Measurements from ENCODE around the gene UGT2A2.

UGT2A2 gene

DNA sequence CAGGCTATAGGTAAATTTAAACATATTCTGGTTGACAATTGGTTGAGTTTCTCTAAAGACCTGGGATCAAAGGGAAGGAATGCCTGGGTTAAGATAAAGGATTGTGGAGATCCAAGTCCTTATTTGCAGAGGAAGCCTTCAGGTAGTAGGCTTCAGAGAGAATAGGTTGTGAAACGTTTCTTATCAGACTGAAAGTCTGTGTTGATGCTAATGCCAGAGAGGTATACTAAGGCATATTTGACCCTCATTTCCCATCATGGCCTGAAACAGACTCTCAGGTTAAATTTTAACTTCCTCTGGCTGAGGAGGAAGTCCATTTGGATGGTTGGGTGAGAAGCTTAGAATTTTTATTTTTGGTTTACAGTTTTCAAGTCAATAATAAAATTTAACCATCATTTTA, 48.1 kb downstream of the UGT2A2 start:
- TF ChIP-seq, protein P1, sequence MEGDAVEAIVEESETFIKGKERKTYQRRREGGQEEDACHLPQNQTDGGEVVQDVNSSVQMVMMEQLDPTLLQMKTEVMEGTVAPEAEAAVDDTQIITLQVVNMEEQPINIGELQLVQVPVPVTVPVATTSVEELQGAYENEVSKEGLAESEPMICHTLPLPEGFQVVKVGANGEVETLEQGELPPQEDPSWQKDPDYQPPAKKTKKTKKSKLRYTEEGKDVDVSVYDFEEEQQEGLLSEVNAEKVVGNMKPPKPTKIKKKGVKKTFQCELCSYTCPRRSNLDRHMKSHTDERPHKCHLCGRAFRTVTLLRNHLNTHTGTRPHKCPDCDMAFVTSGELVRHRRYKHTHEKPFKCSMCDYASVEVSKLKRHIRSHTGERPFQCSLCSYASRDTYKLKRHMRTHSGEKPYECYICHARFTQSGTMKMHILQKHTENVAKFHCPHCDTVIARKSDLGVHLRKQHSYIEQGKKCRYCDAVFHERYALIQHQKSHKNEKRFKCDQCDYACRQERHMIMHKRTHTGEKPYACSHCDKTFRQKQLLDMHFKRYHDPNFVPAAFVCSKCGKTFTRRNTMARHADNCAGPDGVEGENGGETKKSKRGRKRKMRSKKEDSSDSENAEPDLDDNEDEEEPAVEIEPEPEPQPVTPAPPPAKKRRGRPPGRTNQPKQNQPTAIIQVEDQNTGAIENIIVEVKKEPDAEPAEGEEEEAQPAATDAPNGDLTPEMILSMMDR (IDR thresholded peaks at IDR 0.05): no peak

DNA sequence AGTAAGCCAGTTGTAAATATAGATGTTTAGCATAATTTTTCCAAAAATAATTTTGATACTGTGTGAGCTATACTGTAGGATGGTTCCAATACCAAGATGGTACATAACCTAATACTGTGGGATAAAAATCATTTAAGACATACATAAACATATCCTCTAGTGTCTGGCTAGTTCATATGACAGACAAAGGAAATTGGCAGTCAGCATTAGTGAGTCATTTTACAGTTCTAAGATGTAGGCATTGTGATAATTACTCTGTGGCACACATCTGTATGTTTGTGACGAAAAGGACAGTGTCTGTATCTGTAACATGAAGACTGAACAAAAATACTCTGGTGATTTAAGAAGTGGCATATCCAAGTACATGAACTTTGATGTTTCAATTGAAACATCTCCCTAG, 49.6 kb downstream of the UGT2A2 start:
- TF ChIP-seq, protein P1 (IDR thresholded peaks at IDR 0.05): no peak

DNA sequence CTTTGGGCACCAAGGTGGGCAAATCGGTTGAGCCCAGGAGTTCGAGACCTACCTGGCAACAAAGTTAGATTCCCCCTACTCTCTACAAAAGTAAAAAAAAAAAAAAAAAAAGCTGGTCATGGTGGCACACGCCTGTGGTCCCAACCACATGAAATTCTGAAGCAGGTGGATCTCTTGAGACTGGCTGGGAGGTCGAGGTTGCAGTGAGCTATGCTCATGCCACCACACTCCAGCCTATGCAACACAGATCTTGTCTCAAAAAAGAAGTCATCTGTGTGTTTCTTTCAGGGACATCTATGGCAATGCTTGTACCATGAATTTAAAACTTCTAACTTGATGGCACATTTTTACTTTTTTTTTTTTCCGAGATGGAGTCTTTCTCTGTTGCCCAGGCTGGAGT, 55.3 kb downstream of the UGT2A2 start:
- TF ChIP-seq, protein P1 (IDR thresholded peaks at IDR 0.05): no peak

DNA sequence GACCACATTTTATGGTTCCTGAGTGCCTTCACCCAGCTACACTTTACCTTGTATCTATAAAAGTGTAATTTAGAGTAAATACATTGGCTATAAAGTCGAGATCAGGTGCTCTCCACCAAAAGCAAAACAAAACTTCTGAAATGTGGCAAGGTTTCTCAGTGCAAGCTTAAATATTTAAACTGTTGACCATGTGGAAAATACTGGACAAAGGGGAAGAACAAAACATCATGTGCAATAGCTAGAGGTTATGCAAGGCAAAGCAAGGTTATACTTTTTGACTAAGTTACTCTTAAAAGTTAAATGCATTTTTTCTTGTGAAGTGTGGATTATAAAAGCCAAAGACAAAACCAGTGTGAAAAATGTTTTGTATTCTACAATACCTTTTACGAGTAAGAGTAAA, 55.9 kb downstream of the UGT2A2 start:
- TF ChIP-seq, protein P1 (IDR thresholded peaks at IDR 0.05): no peak

DNA sequence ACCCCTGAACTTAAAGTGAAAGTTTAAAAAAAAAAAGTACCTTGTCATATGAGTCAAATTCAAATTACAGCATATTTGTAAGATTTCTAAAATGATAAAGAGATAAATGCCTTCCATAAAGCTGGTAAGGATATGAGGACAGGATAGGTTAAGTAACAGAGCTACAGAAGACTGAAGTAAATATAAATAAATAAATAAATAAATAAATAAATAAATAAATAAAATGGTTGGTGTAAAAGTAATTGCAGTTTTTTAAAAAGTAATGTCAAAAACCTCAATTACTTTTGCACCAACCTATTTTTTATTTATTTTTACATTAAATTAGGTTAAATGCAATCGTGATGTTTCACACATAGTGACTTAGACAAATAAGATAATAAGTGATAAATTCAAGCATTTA, 62.2 kb downstream of the UGT2A2 start:
- TF ChIP-seq, protein P1 (IDR thresholded peaks at IDR 0.05): no peak

DNA sequence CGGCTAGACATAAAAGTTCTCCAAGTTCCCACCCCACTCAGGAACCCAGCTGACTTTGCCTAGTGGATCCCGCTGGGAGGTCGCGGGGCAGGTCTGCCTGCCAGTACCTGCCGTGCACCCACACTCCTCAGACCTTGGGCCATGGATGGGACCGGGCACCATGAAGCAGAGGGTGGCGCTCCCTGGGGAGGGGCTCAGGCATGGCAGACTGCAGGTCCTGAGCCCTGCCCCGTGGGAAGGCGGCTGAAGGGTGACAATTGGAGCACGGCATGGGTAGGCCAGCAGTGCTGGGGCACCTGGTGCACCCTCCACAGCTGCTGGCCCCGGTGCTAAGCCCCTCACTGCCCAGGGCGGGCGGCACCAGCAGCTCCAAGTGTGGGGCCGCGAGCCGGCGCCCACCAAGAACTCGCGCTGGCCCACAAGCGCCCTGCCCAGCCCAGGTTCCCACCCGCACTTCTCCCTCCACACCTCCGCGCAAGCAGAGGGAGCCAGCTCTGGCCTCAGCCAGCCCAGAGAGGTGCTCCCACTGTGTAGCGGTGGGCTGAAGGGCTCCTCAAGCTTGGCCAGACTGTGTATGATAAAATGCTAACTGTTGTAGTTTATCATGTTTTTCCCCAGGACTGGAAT, 63.1 kb downstream of the UGT2A2 start:
- TF ChIP-seq, protein P1 (IDR thresholded peaks at IDR 0.05): no peak

DNA sequence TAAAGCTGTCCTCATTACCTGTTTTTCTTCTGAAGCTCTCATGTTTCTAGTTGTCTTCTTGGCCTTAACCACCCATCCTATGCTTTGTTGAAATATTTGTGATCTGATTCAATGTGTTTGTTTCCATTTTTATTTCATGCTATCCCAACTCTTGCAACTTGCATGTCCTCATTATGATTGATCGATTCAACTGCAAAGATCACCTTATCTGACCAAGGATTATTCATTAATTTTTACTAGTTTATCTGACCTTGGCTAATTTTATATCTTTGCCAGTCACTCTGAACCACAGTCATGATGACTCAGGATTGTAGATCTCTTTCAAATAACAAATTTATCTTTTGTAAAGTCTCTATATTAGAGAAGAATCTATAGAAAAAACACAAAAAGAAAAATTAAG, 70.7 kb downstream of the UGT2A2 start:
- TF ChIP-seq, protein P1 (IDR thresholded peaks at IDR 0.05): no peak

DNA sequence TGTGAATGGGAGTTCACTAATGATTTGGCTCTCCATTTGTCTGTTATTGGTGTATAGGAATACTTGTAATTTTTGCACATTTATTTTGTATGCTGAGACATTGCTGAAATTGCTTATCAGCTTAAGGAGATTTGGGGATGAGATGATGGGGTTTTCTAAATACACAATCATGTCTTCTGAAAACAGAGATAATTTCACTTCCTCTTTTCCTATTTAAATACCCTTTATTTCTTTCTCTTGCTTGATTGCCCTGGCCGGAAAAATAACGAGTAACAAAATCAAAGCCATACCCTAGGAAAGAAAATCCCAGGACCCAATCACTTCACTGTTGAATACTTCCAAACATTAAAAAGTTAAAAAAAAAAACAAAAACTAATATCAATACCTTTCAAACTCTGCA, 76.0 kb downstream of the UGT2A2 start:
- TF ChIP-seq, protein P1 (IDR thresholded peaks at IDR 0.05): no peak
